Activated naive CD4-positive, alpha-beta T cell treated with Interleukin-2 at 50 U/mL for 16 hours (primary cell): Measurements from ENCODE around the gene MCUB.

Experiments used
- DNase-seq: peaks from one replicate; pipeline ENCODE4 v3.0.0-alpha.2; 2020

MCUB gene

GRCh38 chr4:109684727-109685126, 124.7 kb downstream of the MCUB start:
- DNase-seq = no peak

GRCh38 chr4:109690690-109691410, 130.8 kb downstream of the MCUB start:
- DNase-seq = no peak

- DNase-seq = no peak
Measured at GRCh38 chr4:109691411-109691920, 131.4 kb downstream of the MCUB start.

- no peak for DNase-seq
Measured at GRCh38 chr4:109698656-109699055, 138.6 kb downstream of the MCUB start.

- DNase-seq = no peak
Measured at GRCh38 chr4:109699553-109700225, 139.6 kb downstream of the MCUB start.

GRCh38 chr4:109701566-109702410, 141.7 kb downstream of the MCUB start:
- DNase-seq = no peak

GRCh38 chr4:109702950-109703663, 143.1 kb downstream of the MCUB start, which contains the start of gene CASP6:
Gene CASP6 (minus strand): TSS chr4:109703445. CDS start chr4:109703395, 50 bp downstream.
- DNase-seq = peak; percentile 73

- no peak for DNase-seq
Measured at GRCh38 chr4:109703664-109704361, 143.8 kb downstream of the MCUB start.

- no peak for DNase-seq
Measured at GRCh38 chr4:109708435-109708834, 148.4 kb downstream of the MCUB start.

GRCh38 chr4:109708990-109709389, 148.9 kb downstream of the MCUB start:
- no peak for DNase-seq

- no peak for DNase-seq
Measured at GRCh38 chr4:109713500-109713899, 153.5 kb downstream of the MCUB start.

GRCh38 chr4:109718759-109719158, 158.7 kb downstream of the MCUB start:
- no peak for DNase-seq

GRCh38 chr4:109719604-109720003, 159.6 kb downstream of the MCUB start:
- no peak for DNase-seq

- DNase-seq = no peak
Measured at GRCh38 chr4:109721033-109721432, 161.0 kb downstream of the MCUB start.

GRCh38 chr4:109722357-109722756, 162.3 kb downstream of the MCUB start:
- DNase-seq = no peak

- no peak for DNase-seq
Measured at GRCh38 chr4:109723110-109723509, 163.1 kb downstream of the MCUB start.

- DNase-seq = no peak
Measured at GRCh38 chr4:109728385-109728784, 168.3 kb downstream of the MCUB start.

GRCh38 chr4:109729117-109729717, 169.2 kb downstream of the MCUB start:
- no peak for DNase-seq

GRCh38 chr4:109729718-109730618, 169.9 kb downstream of the MCUB start, which contains the start of gene PLA2G12A:
Gene PLA2G12A (minus strand): TSS chr4:109730070. CDS start chr4:109729809, 261 bp downstream.
- peak; percentile 76 for DNase-seq
